ENCODE data around the gene MUC2. TPM values are rescaled to one million over a fixed set of nuclear protein-coding genes. Genes with fewer than 3 reads are reported as not detected.

MUC2 gene
- total and polyA plus RNA-seq, 10 of the 15 experiments (the other 5 are each of a cell fraction or from before 2014, with no cell fraction given) = 0.23 TPM; not detected in 9

GRCh38 chr11:1029051-1029450 lies 45.6 kb upstream of the MUC2 start:
- FAIRE-seq (no peak), DNase-seq (ENCODE audit: low read depth, low spot score) (no peak), ATAC-seq (no peak)
- ChIA-PET CTCF (no interaction called here), POLR2A (no interaction called here), RAD21 (ENCODE audit: unreplicated experiment) (no interaction called here), SMC1A (ENCODE audit: uncharacterized antibody, unreplicated experiment) (no interaction called here)
- intact Hi-C loops (cut with micrococcal nuclease; ENCODE audit: unreplicated experiment) = no loop called here
- no peaks in the 10 kb centered on the region for H4K20me1 ChIP-seq (ENCODE audit: control insufficient read depth, insufficient read depth)
- no peaks in the 10 kb centered on the region for H3K27me3 ChIP-seq (replicated peaks in 1 of 2; ENCODE audit: control insufficient read depth in 2 of 2, insufficient read depth in 2 of 2, low read length in 1 of 2)
- H2AFZ ChIP-seq (ENCODE audit: control insufficient read depth, low read depth, low read length) = no peak overlapping the region
- 56% methylated on average over 25 of the region's 25 CpGs for WGBS (ENCODE audit: insufficient coverage, insufficient replicate concordance, low lambda C conversion rate, missing lambda C conversion rate)
- no peaks in the 10 kb centered on the region for H3K9me3 ChIP-seq (replicated peaks; ENCODE audit: control insufficient read depth, insufficient read depth, low read length)
- no peaks in the 10 kb centered on the region for H3K4me1 ChIP-seq (ENCODE audit: control insufficient read depth, insufficient read depth, low read length)
- H3K27ac ChIP-seq (ENCODE audit: control insufficient read depth, insufficient read depth) = no peak overlapping the region
- no peak overlapping the region for H3K9ac ChIP-seq (ENCODE audit: control insufficient read depth, insufficient read depth, low read length)
- no peak for TF ChIP-seq ZNF217 (IDR thresholded peaks at IDR 0.05)
- TF ChIP-seq CHD1 (IDR thresholded peaks at IDR 0.05; ENCODE audit: low read depth, low read length) = no peak
- no peak for TF ChIP-seq ZNF592 (IDR thresholded peaks at IDR 0.05)
- TF ChIP-seq BHLHE40 (IDR thresholded peaks at IDR 0.05; ENCODE audit: borderline replicate concordance in 1 of 2, low read depth in 2 of 2, low read length in 1 of 2) = no peak
- no TSS peak for BruUV-seq (replicated peaks)
- no peak overlapping the region for H3K4me2 ChIP-seq (ENCODE audit: control insufficient read depth, insufficient read depth)
- no peaks in the 10 kb centered on the region for H3K79me2 ChIP-seq (ENCODE audit: control insufficient read depth, insufficient read depth, low read length)
- in situ Hi-C loops (cut with MboI) = no loop called here
- H3K4me3 ChIP-seq = no peak overlapping the region
- no peaks in the 10 kb centered on the region for H3K36me3 ChIP-seq (ENCODE audit: control insufficient read depth in 2 of 2, insufficient read depth in 2 of 2, low read length in 1 of 2)
